ENCODE measurements around the gene NAV3. TPM values are rescaled to one million over a fixed set of nuclear protein-coding genes. Genes with fewer than 3 reads are reported as not detected.

The NAV3 gene
- total RNA-seq, 2 experiments from 2014 or later, result not detected

- Mint-ChIP-seq H3K27ac (no peak overlapping the region), H3K27me3 (no peaks in the 10 kb centered on the region), H3K9me3 (peaks cover 8% of the 10 kb centered on the region), H3K4me1 (ENCODE audit: low read depth) (no peaks in the 10 kb centered on the region), H3K36me3 (ENCODE audit: low read depth) (no peaks in the 10 kb centered on the region), H3K4me3 (no peak overlapping the region)
- ChIA-PET CTCF (no interaction called here), POLR2A (no interaction called here)
- Histone ChIP-seq H3K27ac (ENCODE audit: low read depth in 1 of 2, low read length in 2 of 2) (no peak overlapping the region), H3K4me1 (ENCODE audit: insufficient read depth, low read length) (no peaks in the 10 kb centered on the region), H3K9me3 (ENCODE audit: control insufficient read depth in 1 of 2, insufficient read depth in 1 of 2, low read length in 2 of 2) (peaks cover 0 to 3% of the 10 kb centered on the region in 2 experiments), H3K27me3 (ENCODE audit: control insufficient read depth in 1 of 2, insufficient read depth in 2 of 2, low read length in 2 of 2) (no peaks in the 10 kb centered on the region), H3K36me3 (ENCODE audit: insufficient read depth, low read length) (no peaks in the 10 kb centered on the region), H3K4me3 (ENCODE audit: low read length) (no peak overlapping the region)
- intact Hi-C loops (cut with DNase I, micrococcal nuclease), result no loop called here
- DNase-seq (no peak), ATAC-seq (ENCODE audit: poor library complexity) (no peak)
- TF ChIP-seq CTCF (IDR thresholded peaks at IDR 0.05), result no peak
Measured at GRCh38 chr12:77953528-77954205, 123.0 kb downstream of the NAV3 start.

GRCh38 chr12:77954206-77954555 is 123.5 kb downstream of the NAV3 start:
- no peaks in the 10 kb centered on the region for H3K4me1 Mint-ChIP-seq (ENCODE audit: low read depth)
- ChIA-PET CTCF (no interaction called here), POLR2A (no interaction called here)
- peaks cover 0 to 3% of the 10 kb centered on the region in 2 experiments for H3K9me3 ChIP-seq (ENCODE audit: control insufficient read depth in 1 of 2, insufficient read depth in 1 of 2, low read length in 2 of 2)
- no peak for DNase-seq
- peaks cover 8% of the 10 kb centered on the region for H3K9me3 Mint-ChIP-seq
- H3K36me3 ChIP-seq (ENCODE audit: insufficient read depth, low read length), result no peaks in the 10 kb centered on the region
- no peak for TF ChIP-seq CTCF (IDR thresholded peaks at IDR 0.05)
- no peaks in the 10 kb centered on the region for H3K27me3 ChIP-seq (ENCODE audit: control insufficient read depth in 1 of 2, insufficient read depth in 2 of 2, low read length in 2 of 2)
- no peak overlapping the region for H3K4me3 Mint-ChIP-seq
- no peaks in the 10 kb centered on the region for H3K27me3 Mint-ChIP-seq
- no peaks in the 10 kb centered on the region for H3K4me1 ChIP-seq (ENCODE audit: insufficient read depth, low read length)
- H3K36me3 Mint-ChIP-seq (ENCODE audit: low read depth), result no peaks in the 10 kb centered on the region
- no peak overlapping the region for H3K4me3 ChIP-seq (ENCODE audit: low read length)
- no peak overlapping the region for H3K27ac Mint-ChIP-seq
- H3K27ac ChIP-seq (ENCODE audit: low read depth in 1 of 2, low read length in 2 of 2), result no peak overlapping the region
- intact Hi-C loops (cut with DNase I, micrococcal nuclease), result no loop called here
- no peak for ATAC-seq (ENCODE audit: poor library complexity)

- H3K9me3 ChIP-seq (ENCODE audit: control insufficient read depth in 1 of 2, insufficient read depth in 1 of 2, low read length in 2 of 2), result peaks cover 0 to 3% of the 10 kb centered on the region in 2 experiments
- no peak for DNase-seq
- no peaks in the 10 kb centered on the region for H3K27me3 Mint-ChIP-seq
- H3K27me3 ChIP-seq (ENCODE audit: control insufficient read depth in 1 of 2, insufficient read depth in 2 of 2, low read length in 2 of 2), result no peaks in the 10 kb centered on the region
- no peaks in the 10 kb centered on the region for H3K4me1 Mint-ChIP-seq (ENCODE audit: low read depth)
- H3K4me3 Mint-ChIP-seq, result no peak overlapping the region
- no peak overlapping the region for H3K27ac ChIP-seq (ENCODE audit: low read depth in 1 of 2, low read length in 2 of 2)
- H3K9me3 Mint-ChIP-seq, result peaks cover 8% of the 10 kb centered on the region
- intact Hi-C loops (cut with DNase I, micrococcal nuclease), result no loop called here
- no peak for ATAC-seq (ENCODE audit: poor library complexity)
- no peak overlapping the region for H3K27ac Mint-ChIP-seq
- ChIA-PET POLR2A (no interaction called here), CTCF (no interaction called here)
- H3K36me3 Mint-ChIP-seq (ENCODE audit: low read depth), result no peaks in the 10 kb centered on the region
- H3K4me3 ChIP-seq (ENCODE audit: low read length), result no peak overlapping the region
- no peaks in the 10 kb centered on the region for H3K4me1 ChIP-seq (ENCODE audit: insufficient read depth, low read length)
- no peak for TF ChIP-seq CTCF (IDR thresholded peaks at IDR 0.05)
- no peaks in the 10 kb centered on the region for H3K36me3 ChIP-seq (ENCODE audit: insufficient read depth, low read length)
Measured at GRCh38 chr12:77957062-77957461, 126.4 kb downstream of the NAV3 start.
